GM12875 (cell line): ENCODE results near the gene NACA2.
A peak's percentile ranks its signal among the peaks of the same experiment; 100 is the strongest.

Source experiments
- H3K4me3 ChIP-seq: one replicate; pipeline ENCODE4 v1.5.1; 2011; ENCODE audit warnings: low read depth, low read length, control low read depth
- TF ChIP-seq, protein P1 (sequence below): IDR thresholded peaks from 2 replicates; pipeline ENCODE4 v1.5.1; 2011; ENCODE audit warnings: low read depth, mild to moderate bottlenecking, control low read depth, inconsistent platforms, low read length, moderate library complexity, borderline replicate concordance; ENCODE audit not compliant: insufficient read depth

The NACA2 gene

DNA sequence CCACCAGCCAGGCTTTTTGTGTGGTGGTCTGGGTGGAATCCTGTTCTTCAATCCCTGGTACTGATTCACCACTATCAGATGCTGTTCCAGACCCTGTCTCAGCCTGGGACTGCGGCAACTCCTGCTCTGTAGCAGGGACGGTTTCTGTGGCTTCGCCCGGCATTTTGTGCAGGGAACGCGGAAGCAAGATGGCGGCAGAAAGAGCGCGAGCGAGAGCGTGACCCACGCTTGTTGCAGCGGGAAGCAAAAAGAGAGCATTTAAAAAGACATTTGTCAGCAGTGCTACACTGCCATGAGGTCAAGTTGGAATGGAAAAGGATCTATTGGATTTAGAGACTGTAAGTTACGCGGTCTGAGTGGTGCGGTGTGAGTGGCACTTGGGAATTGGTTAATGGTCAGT lies at the start of gene NACA2:
NACA2 (minus strand) TSS at position 202 of the 400 bp plus-strand sequence; CDS start at position 163, 39 bp downstream.
- TF ChIP-seq, protein P1, sequence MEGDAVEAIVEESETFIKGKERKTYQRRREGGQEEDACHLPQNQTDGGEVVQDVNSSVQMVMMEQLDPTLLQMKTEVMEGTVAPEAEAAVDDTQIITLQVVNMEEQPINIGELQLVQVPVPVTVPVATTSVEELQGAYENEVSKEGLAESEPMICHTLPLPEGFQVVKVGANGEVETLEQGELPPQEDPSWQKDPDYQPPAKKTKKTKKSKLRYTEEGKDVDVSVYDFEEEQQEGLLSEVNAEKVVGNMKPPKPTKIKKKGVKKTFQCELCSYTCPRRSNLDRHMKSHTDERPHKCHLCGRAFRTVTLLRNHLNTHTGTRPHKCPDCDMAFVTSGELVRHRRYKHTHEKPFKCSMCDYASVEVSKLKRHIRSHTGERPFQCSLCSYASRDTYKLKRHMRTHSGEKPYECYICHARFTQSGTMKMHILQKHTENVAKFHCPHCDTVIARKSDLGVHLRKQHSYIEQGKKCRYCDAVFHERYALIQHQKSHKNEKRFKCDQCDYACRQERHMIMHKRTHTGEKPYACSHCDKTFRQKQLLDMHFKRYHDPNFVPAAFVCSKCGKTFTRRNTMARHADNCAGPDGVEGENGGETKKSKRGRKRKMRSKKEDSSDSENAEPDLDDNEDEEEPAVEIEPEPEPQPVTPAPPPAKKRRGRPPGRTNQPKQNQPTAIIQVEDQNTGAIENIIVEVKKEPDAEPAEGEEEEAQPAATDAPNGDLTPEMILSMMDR, result no peak

GRCh38 chr17:61639818-61640217 lies 48.8 kb upstream of the NACA2 start:
- H3K4me3 ChIP-seq, result no peak overlapping the region
- TF ChIP-seq, protein P1, result no peak

More for the DNA sequence above, at the start of gene NACA2:
- H3K4me3 ChIP-seq, result no peak within 1 kb of the TSS

- H3K4me3 ChIP-seq, result no peak overlapping the region
- TF ChIP-seq, protein P1, result no peak
Observed at GRCh38 chr17:61638087-61638486, 47.1 kb upstream of the NACA2 start.

DNA sequence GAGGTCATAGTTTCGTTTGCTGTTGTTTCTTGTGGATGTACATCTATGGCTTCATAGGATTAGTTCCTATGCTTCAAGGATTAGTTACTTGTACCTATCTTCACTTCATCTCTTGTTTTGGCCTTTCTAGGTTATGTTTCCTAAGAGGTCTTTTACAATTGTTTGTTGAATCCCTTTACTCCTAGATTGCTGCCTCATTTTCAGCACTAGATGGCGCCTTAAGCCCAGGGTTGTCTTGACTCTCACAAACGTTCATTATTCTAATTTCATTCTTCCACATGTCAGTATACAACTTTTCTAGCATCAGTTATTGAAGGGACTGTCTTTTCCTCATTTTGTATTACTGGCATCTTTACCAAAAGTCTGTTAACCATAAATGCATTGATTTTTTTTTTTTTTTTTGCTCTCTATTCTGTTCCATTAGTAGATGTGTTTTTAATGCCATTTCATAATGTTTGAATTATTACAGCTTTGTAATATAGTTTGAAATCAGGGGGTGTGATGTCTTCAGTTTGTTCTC lies 45.0 kb upstream of the NACA2 start:
- TF ChIP-seq, protein P1, result peak; percentile 58
- H3K4me3 ChIP-seq, result no peak overlapping the region

GRCh38 chr17:61634942-61635538 lies 44.0 kb upstream of the NACA2 start:
- no peak overlapping the region for H3K4me3 ChIP-seq
- TF ChIP-seq, protein P1, result no peak

DNA sequence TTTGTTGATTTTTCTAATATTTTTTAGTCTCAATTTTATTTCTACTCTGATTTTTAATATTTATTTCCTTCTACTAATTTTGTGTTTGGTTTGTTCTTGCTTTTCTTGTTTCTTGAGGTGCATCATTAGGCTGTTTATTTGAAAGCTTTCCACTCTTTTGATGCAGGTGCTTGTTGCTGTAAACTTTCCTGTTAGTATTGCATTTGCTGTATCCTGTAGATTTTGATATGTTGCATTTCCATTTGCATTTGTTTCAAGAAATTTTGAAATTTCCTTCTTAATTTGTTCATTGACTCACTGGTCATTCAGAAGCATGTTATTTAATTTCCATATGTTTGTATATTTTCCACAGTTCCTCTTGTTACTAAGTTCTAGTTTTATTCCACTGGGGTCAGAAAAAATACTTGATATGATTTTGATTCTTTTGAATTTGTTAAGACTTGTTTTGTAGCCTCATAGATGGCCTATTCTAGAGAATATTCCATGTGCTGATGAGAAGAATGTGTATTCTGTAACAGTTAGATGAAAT lies 43.1 kb upstream of the NACA2 start:
- TF ChIP-seq, protein P1, result no peak
- no peak overlapping the region for H3K4me3 ChIP-seq

DNA sequence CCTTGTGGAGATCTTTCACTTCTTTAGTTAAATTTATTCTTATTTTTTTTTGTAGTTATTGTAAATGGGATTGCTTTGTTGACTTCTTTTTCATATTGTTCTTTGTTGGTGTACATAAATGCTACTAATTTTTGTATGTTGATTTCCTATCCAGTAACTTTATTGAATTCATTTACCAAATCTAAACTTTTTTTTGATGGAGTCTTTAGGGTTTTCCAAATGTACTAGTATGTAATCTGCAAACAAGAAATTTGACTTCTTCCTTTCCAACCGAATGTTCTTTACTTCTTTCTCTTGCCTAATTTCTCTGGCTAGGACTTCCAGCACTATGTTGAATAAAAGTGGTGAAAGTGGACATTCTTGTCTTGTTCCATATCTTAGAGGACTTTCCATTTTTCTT lies 41.8 kb upstream of the NACA2 start:
- H3K4me3 ChIP-seq, result no peak overlapping the region
- TF ChIP-seq, protein P1, result no peak
